Measurements from ENCODE around the gene OTOP1.
"Not testable (repeated sequence)": the region's sequence is repeated elsewhere in the genome, so short reads cannot be mapped to it uniquely, and the experiment has no call there.

Gene OTOP1

GRCh38 chr4:4248029-4248884 is 21.5 kb upstream of the OTOP1 start, which contains the start of gene TMEM128:
TSS of gene TMEM128 (minus strand) at chr4:4248223. CDS start at chr4:4248202, 21 bp downstream.
- H3K4me3 ChIP-seq (ENCODE audit: low read depth, low read length): peak within 1 kb of the TSS; percentile 90
- H3K27ac ChIP-seq: peak within 1 kb of the TSS; percentile 89
- no peaks in the 10 kb centered on the region for H3K27me3 ChIP-seq (ENCODE audit: insufficient read depth, low read depth, severe bottlenecking)
- H3K36me3 ChIP-seq: peaks cover 20% of the 10 kb centered on the region
- H3K9me3 ChIP-seq (ENCODE audit: severe bottlenecking): no peaks in the 10 kb centered on the region
- DNase-seq: peak; percentile 94
- TF ChIP-seq CTCF (IDR thresholded peaks at IDR 0.05; ENCODE audit: low read depth, low read length): no peak

- DNase-seq: no peak
- H3K4me3 ChIP-seq (ENCODE audit: low read depth, low read length): peak overlapping the region; percentile 90
- no peaks in the 10 kb centered on the region for H3K27me3 ChIP-seq (ENCODE audit: insufficient read depth, low read depth, severe bottlenecking)
- peak overlapping the region; percentile 89 for H3K27ac ChIP-seq
- TF ChIP-seq CTCF (IDR thresholded peaks at IDR 0.05; ENCODE audit: low read depth, low read length): no peak
- H3K36me3 ChIP-seq: peaks cover 20% of the 10 kb centered on the region
- no peaks in the 10 kb centered on the region for H3K9me3 ChIP-seq (ENCODE audit: severe bottlenecking)
These were observed 20.9 kb upstream of the OTOP1 start for GRCh38 chr4:4247696-4248028.

GRCh38 chr4:4245172-4245571 is 18.4 kb upstream of the OTOP1 start:
- Histone ChIP-seq H3K27ac (no peak overlapping the region), H3K4me3 (ENCODE audit: low read depth, low read length) (no peak overlapping the region), H3K36me3 (peaks cover 40% of the 10 kb centered on the region), H3K27me3 (ENCODE audit: insufficient read depth, low read depth, severe bottlenecking) (no peaks in the 10 kb centered on the region), H3K9me3 (ENCODE audit: severe bottlenecking) (no peaks in the 10 kb centered on the region)
- DNase-seq: no peak
- TF ChIP-seq CTCF (IDR thresholded peaks at IDR 0.05; ENCODE audit: low read depth, low read length): no peak

- not testable (repeated sequence) for H3K27ac ChIP-seq; H3K27me3 ChIP-seq (ENCODE audit: insufficient read depth, low read depth, severe bottlenecking); H3K9me3 ChIP-seq (ENCODE audit: severe bottlenecking); DNase-seq; H3K4me3 ChIP-seq (ENCODE audit: low read depth, low read length)
- H3K36me3 ChIP-seq: peaks cover 32% of the 10 kb centered on the region
These were observed 12.8 kb upstream of the OTOP1 start for GRCh38 chr4:4239551-4239950.

- H3K4me3 ChIP-seq (ENCODE audit: low read depth, low read length): no peak overlapping the region
- peaks cover 6% of the 10 kb centered on the region for H3K9me3 ChIP-seq (ENCODE audit: severe bottlenecking)
- no peak overlapping the region for H3K27ac ChIP-seq
- no peaks in the 10 kb centered on the region for H3K27me3 ChIP-seq (ENCODE audit: insufficient read depth, low read depth, severe bottlenecking)
- TF ChIP-seq CTCF (IDR thresholded peaks at IDR 0.05; ENCODE audit: low read depth, low read length): no peak
- no peaks in the 10 kb centered on the region for H3K36me3 ChIP-seq
- DNase-seq: no peak
These were observed 6.9 kb upstream of the OTOP1 start for GRCh38 chr4:4233610-4234009.

GRCh38 chr4:4228356-4228668 is 1.6 kb upstream of the OTOP1 start:
- H3K36me3 ChIP-seq: no peaks in the 10 kb centered on the region
- no peak for DNase-seq
- TF ChIP-seq CTCF (IDR thresholded peaks at IDR 0.05; ENCODE audit: low read depth, low read length): no peak
- no peak overlapping the region for H3K27ac ChIP-seq
- no peak overlapping the region for H3K4me3 ChIP-seq (ENCODE audit: low read depth, low read length)
- H3K9me3 ChIP-seq (ENCODE audit: severe bottlenecking): peaks cover 2% of the 10 kb centered on the region
- H3K27me3 ChIP-seq (ENCODE audit: insufficient read depth, low read depth, severe bottlenecking): peaks cover 20% of the 10 kb centered on the region

Data from WERI-Rb-1 (cell line).